Neuronal stem cell (in vitro differentiated cells): ENCODE data around the gene VPS16.

Source experiments
- DNase-seq: peaks from one replicate; pipeline ENCODE4 v3.0.0-alpha.2; 2013; ENCODE audit warnings: low spot score
- H2AFZ ChIP-seq: one replicate; pipeline ENCODE4 v1.6.1; 2013; ENCODE audit warnings: mild to moderate bottlenecking, low read length, inconsistent platforms
- H2AK5ac ChIP-seq: 2 replicates; pipeline ENCODE4 v1.6.1; 2013; ENCODE audit warnings: low read depth, mild to moderate bottlenecking, inconsistent platforms, low read length, moderate library complexity, mixed read lengths
- H2BK120ac ChIP-seq: 2 replicates; pipeline ENCODE4 v1.6.1; 2013; ENCODE audit warnings: low read depth, mild to moderate bottlenecking, inconsistent platforms, low read length, moderate library complexity, mixed read lengths
- H2BK12ac ChIP-seq: one replicate; pipeline ENCODE4 v1.6.1; 2013; ENCODE audit warnings: low read length, inconsistent platforms
- H2BK15ac ChIP-seq: 2 replicates; pipeline ENCODE4 v1.6.1; 2013; ENCODE audit warnings: mild to moderate bottlenecking, low read length, inconsistent platforms, mixed read lengths
- H2BK5ac ChIP-seq: one replicate; pipeline ENCODE4 v1.6.1; 2013; ENCODE audit warnings: inconsistent platforms, mild to moderate bottlenecking, low read length, moderate library complexity
- H3K14ac ChIP-seq: one replicate; pipeline ENCODE4 v1.6.1; 2013; ENCODE audit warnings: low read length, inconsistent platforms
- H3K18ac ChIP-seq: 2 replicates; pipeline ENCODE4 v1.6.1; 2013; ENCODE audit warnings: low read length, inconsistent platforms
- H3K23ac ChIP-seq: 2 replicates; pipeline ENCODE4 v1.6.1; 2013; ENCODE audit warnings: low read depth, mild to moderate bottlenecking, mixed read lengths, low read length, inconsistent platforms; ENCODE audit not compliant: poor library complexity
- H3K27ac ChIP-seq: replicated peaks from 3 replicates; pipeline ENCODE4 v1.5.1; 2013; ENCODE audit warnings: low read length, inconsistent platforms
- H3K27me3 ChIP-seq, 3 experiments: 2 replicates each; pipeline ENCODE4 v1.6.1; 2013; ENCODE audit warnings: low read length in 3 of 3, mild to moderate bottlenecking in 2 of 3, inconsistent platforms in 1 of 3, low read depth in 1 of 3, mixed read lengths in 1 of 3, moderate library complexity in 1 of 3; ENCODE audit not compliant: control insufficient read depth in 3 of 3, insufficient read depth in 3 of 3
- H3K36me3 ChIP-seq, 2 donors: replicated peaks in 1 of 2; 2 replicates each; pipeline ENCODE4 v1.6.1; 2013; ENCODE audit warnings: low read length in 2 of 2; ENCODE audit not compliant: control insufficient read depth in 2 of 2, insufficient read depth in 2 of 2
- H3K4ac ChIP-seq: 2 replicates; pipeline ENCODE4 v1.6.1; 2013; ENCODE audit warnings: inconsistent platforms, mild to moderate bottlenecking, low read length, moderate library complexity
- H3K4me1 ChIP-seq, 2 donors: 1 replicate in 1 of 2; 2 replicates in 1 of 2; pipeline ENCODE4 v1.6.1; 2013; ENCODE audit warnings: low read length in 2 of 2, low read depth in 1 of 2; ENCODE audit not compliant: control insufficient read depth in 2 of 2, insufficient read depth in 1 of 2
- H3K4me2 ChIP-seq: one replicate; pipeline ENCODE4 v1.6.1; 2013; ENCODE audit warnings: mild to moderate bottlenecking, low read length, inconsistent platforms; ENCODE audit not compliant: insufficient read depth, poor library complexity, severe bottlenecking
- H3K4me3 ChIP-seq, 2 donors: 2 replicates each; pipeline ENCODE4 v1.5.1; 2013; ENCODE audit warnings: low read length in 2 of 2, mild to moderate bottlenecking in 2 of 2, inconsistent platforms in 1 of 2, moderate library complexity in 1 of 2
- H3K79me1 ChIP-seq: one replicate; pipeline ENCODE4 v1.6.1; 2013; ENCODE audit warnings: low read depth, mild to moderate bottlenecking, inconsistent platforms, low read length, moderate library complexity
- H3K9ac ChIP-seq: one replicate; pipeline ENCODE4 v1.6.1; 2013; ENCODE audit warnings: mild to moderate bottlenecking, low read depth, low read length, inconsistent platforms; ENCODE audit not compliant: poor library complexity
- H3K9me3 ChIP-seq, 2 donors: replicated peaks in 1 of 2; 2 replicates each; pipeline versions ENCODE3 to v1.6.1; 2013; ENCODE audit warnings: low read length in 2 of 2, mild to moderate bottlenecking in 2 of 2, inconsistent platforms in 1 of 2, low read depth in 1 of 2, mixed read lengths in 1 of 2, moderate library complexity in 1 of 2; ENCODE audit not compliant: control insufficient read depth in 2 of 2, insufficient read depth in 1 of 2
- H4K8ac ChIP-seq: one replicate; pipeline ENCODE4 v1.6.1; 2013; ENCODE audit warnings: low read depth, mild to moderate bottlenecking, inconsistent platforms, low read length, moderate library complexity
- H4K91ac ChIP-seq: one replicate; pipeline ENCODE4 v1.6.1; 2013; ENCODE audit warnings: low read length, low read depth, mild to moderate bottlenecking, inconsistent platforms; ENCODE audit not compliant: poor library complexity
- WGBS, 2 donors: extraction: QIAGEN DNeasy Blood & Tissue Kit; methylation state at CpG; one replicate each; pipeline ENCODE4 v1.1.7; 2013; ENCODE audit warnings: missing lambda C conversion rate in 2 of 2, mixed read lengths in 1 of 2; ENCODE audit not compliant: insufficient read length in 2 of 2, insufficient replicate concordance in 1 of 2; ENCODE audit errors: extremely low coverage in 2 of 2; 5-methylcytosine and 5-hydroxymethylcytosine counted together

Gene VPS16

DNA sequence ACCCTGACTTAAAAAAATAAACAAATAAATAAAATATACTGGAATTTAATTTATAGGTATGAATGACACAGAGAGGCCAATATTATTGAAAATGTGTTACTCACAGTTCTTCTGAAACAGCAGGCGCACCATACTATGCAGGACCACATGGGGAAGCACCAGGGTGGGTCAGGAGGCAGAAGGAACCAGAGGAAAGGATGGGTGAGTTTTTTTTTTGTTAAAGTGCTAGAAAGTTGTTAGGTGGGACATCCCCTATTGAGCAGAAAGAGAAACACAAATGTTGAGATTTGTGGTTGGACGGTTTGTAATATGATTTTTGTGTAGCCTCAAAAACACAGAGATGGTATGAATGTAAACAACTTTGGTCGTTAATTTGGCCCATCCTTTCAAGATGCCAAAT is 58.7 kb downstream of the VPS16 start:
- H4K8ac ChIP-seq, result no peak overlapping the region
- no peak overlapping the region for H2BK5ac ChIP-seq
- no peak overlapping the region for H3K9ac ChIP-seq
- H2BK12ac ChIP-seq, result no peak overlapping the region
- no peak overlapping the region for H2AFZ ChIP-seq
- DNase-seq, result no peak
- H3K4ac ChIP-seq, result no peak overlapping the region
- H2AK5ac ChIP-seq, result no peak overlapping the region
- no peaks in the 10 kb centered on the region for H3K4me1 ChIP-seq
- H3K9me3 ChIP-seq, result peaks cover 1 to 28% of the 10 kb centered on the region in 2 donors
- WGBS, 2 donors, result no CpG with 5 or more reads among the region's 3 CpGs
- H3K14ac ChIP-seq, result no peak overlapping the region
- no peak overlapping the region for H2BK120ac ChIP-seq
- no peak overlapping the region for H2BK15ac ChIP-seq
- H3K36me3 ChIP-seq, result peaks cover 0 to 14% of the 10 kb centered on the region in 2 donors
- H3K4me3 ChIP-seq, result no peak overlapping the region
- H3K27ac ChIP-seq, result no peak overlapping the region
- H3K27me3 ChIP-seq, result no peaks in the 10 kb centered on the region
- no peak overlapping the region for H3K4me2 ChIP-seq
- H4K91ac ChIP-seq, result no peak overlapping the region
- H3K18ac ChIP-seq, result no peak overlapping the region
- H3K23ac ChIP-seq, result no peak overlapping the region
- H3K79me1 ChIP-seq, result peaks cover 3% of the 10 kb centered on the region

DNA sequence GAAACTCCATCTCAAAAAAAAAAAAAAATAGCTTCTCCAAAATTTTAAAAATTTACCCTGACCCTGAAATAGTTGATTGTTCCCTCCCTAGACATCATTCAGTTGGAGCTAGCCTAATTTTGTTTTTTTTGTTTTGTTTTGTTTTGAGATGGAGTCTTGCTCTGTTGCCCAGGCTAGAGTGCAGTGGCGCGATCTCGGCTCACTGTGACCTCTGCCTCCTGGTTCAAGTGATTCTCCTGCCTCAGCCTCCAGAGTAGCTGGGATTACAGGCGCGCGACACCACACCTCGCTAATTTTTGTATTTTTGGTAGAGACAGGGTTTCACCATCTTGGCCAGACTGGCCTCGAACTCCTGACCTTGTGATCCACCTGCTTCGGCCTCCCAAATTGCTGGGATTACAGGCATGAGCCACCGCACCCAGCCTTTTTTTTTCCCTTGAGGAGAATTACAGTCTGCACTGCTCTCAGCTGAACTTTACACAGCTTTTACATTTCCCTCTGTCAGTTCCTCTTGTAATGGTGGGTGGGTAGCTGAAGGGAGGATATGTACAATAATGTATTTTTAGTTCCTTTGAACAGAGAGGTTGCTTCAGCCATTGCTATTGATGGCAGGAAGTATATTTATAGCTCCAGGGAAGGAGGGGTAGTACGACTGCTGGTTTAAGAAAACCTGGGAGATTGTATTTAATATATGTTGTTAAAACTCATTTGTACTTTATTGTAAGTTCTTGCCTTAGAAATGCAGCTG is 60.5 kb downstream of the VPS16 start:
- no peak overlapping the region for H3K9ac ChIP-seq
- WGBS, 2 donors, result no CpG with 5 or more reads among the region's 11 CpGs
- H3K9me3 ChIP-seq, result peaks cover 0 to 26% of the 10 kb centered on the region in 2 donors

DNA sequence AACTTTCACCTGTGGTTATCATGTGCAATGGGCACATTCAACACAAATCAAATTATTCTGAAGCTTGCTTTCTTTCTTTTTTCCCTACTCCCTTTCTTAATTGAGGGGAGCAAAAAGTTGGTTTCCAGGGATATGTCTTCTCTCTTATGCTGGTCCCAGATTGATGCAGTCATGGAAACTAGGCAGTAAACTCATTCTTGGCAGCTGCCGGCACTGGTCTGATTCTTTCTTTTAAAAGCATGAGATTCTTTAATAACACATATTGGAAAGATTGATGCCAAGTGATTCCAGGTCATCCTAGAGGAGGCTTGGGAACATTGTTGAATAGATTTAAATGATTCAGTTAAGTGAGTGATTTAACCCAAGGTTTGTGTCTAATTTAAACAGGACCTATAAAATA is 61.7 kb downstream of the VPS16 start:
- Histone ChIP-seq H2BK15ac (no peak overlapping the region), H3K4me3 (no peak overlapping the region), H2AK5ac (no peak overlapping the region), H3K27me3 (no peaks in the 10 kb centered on the region), H3K14ac (no peak overlapping the region), H2BK12ac (no peak overlapping the region), H3K79me1 (peaks cover 2% of the 10 kb centered on the region), H3K9ac (no peak overlapping the region), H3K18ac (no peak overlapping the region), H2BK120ac (no peak overlapping the region), H2BK5ac (no peak overlapping the region), H3K23ac (no peak overlapping the region), H4K91ac (no peak overlapping the region), H3K9me3 (peaks cover 0 to 18% of the 10 kb centered on the region in 2 donors), H3K4ac (no peak overlapping the region), H3K36me3 (peaks cover 0 to 24% of the 10 kb centered on the region in 2 donors), H2AFZ (no peak overlapping the region), H3K4me1 (no peaks in the 10 kb centered on the region), H3K4me2 (no peak overlapping the region), H3K27ac (no peak overlapping the region), H4K8ac (no peak overlapping the region)
- DNase-seq, result no peak
- WGBS, 2 donors, result no CpG with 5 or more reads among the region's 1 CpG

More for the DNA sequence above, 60.5 kb downstream of the VPS16 start:
- Histone ChIP-seq H4K8ac (no peak overlapping the region), H2BK12ac (no peak overlapping the region), H3K4ac (no peak overlapping the region), H3K18ac (no peak overlapping the region), H4K91ac (no peak overlapping the region), H3K4me2 (no peak overlapping the region), H2BK120ac (no peak overlapping the region), H3K27me3 (no peaks in the 10 kb centered on the region), H3K23ac (no peak overlapping the region), H3K27ac (no peak overlapping the region), H3K4me1 (no peaks in the 10 kb centered on the region), H3K36me3 (peaks cover 0 to 23% of the 10 kb centered on the region in 2 donors), H2BK5ac (no peak overlapping the region), H2AFZ (no peak overlapping the region), H2AK5ac (no peak overlapping the region), H2BK15ac (no peak overlapping the region), H3K4me3 (no peak overlapping the region), H3K14ac (no peak overlapping the region), H3K79me1 (peaks cover 2% of the 10 kb centered on the region)
- DNase-seq, result no peak

DNA sequence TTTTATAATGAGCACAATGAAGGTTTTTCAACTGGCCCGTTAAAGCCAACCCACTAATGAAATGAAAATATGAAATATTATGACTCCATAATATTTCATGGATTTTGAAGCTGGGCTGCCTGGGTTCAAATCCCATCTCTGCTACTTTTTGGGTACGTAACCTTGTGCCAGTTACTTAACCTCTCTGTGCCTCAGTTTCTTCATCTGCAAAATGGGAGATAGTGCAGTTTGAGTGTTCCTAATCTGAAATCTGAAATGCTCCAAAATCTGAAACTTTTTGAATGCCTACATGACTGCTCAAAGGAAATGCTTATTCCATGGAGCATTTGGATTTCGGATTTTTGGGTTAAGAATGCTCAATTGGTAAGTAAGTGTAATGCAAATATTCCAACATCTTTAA is 62.3 kb downstream of the VPS16 start:
- no peak overlapping the region for H3K14ac ChIP-seq
- WGBS, 2 donors, result no CpG with 5 or more reads among the region's 3 CpGs
- no peaks in the 10 kb centered on the region for H3K4me1 ChIP-seq
- H3K18ac ChIP-seq, result no peak overlapping the region
- no peak overlapping the region for H2AFZ ChIP-seq
- no peak for DNase-seq
- no peak overlapping the region for H2BK12ac ChIP-seq
- no peak overlapping the region for H3K9ac ChIP-seq
- H3K4ac ChIP-seq, result no peak overlapping the region
- H3K36me3 ChIP-seq, result peaks cover 0 to 24% of the 10 kb centered on the region in 2 donors
- no peaks in the 10 kb centered on the region for H3K27me3 ChIP-seq
- no peak overlapping the region for H3K4me3 ChIP-seq
- no peak overlapping the region for H2BK5ac ChIP-seq
- H3K4me2 ChIP-seq, result no peak overlapping the region
- H3K9me3 ChIP-seq, result peaks cover 0 to 18% of the 10 kb centered on the region in 2 donors
- no peak overlapping the region for H4K91ac ChIP-seq
- H3K27ac ChIP-seq, result no peak overlapping the region
- H4K8ac ChIP-seq, result no peak overlapping the region
- H2BK120ac ChIP-seq, result no peak overlapping the region
- no peak overlapping the region for H2BK15ac ChIP-seq
- H3K79me1 ChIP-seq, result peaks cover 2% of the 10 kb centered on the region
- no peak overlapping the region for H3K23ac ChIP-seq
- no peak overlapping the region for H2AK5ac ChIP-seq
